Nephron (organoid): ENCODE measurements around the gene ELMO1.

ENCODE experiments used
- H3K27ac Mint-ChIP-seq, 3 experiments: 2 replicates each; pipeline ENCODE4 v1.8.0; 2020; ENCODE audit warnings: mixed read lengths in 3 of 3, mild to moderate bottlenecking in 2 of 3, moderate library complexity in 1 of 3
- H3K27me3 Mint-ChIP-seq: 2 replicates; pipeline ENCODE4 v1.8.0; 2021; ENCODE audit warnings: low read depth, mild to moderate bottlenecking, moderate library complexity, mixed read lengths
- H3K36me3 Mint-ChIP-seq: 2 replicates; pipeline ENCODE4 v1.8.0; 2020; ENCODE audit warnings: low read depth, mixed read lengths
- H3K4me1 Mint-ChIP-seq: 2 replicates; pipeline ENCODE4 v1.8.0; 2020; ENCODE audit warnings: mixed read lengths
- H3K4me3 Mint-ChIP-seq, 3 experiments: 2 replicates each; pipeline ENCODE4 v1.8.0; 2020; ENCODE audit warnings: mild to moderate bottlenecking in 3 of 3, mixed read lengths in 3 of 3, moderate library complexity in 2 of 3
- H3K9me3 Mint-ChIP-seq: 2 replicates; pipeline ENCODE4 v1.8.0; 2020; ENCODE audit warnings: mixed read lengths
- TF ChIP-seq, protein P1 (sequence below), 3 experiments: fragments of 200-600 bp; sonication (generic); IDR thresholded peaks; one replicate each; pipeline ENCODE4 v1.5.0; 2021; ENCODE audit warnings: antibody characterized with exemption in 3 of 3; ENCODE audit not compliant: unreplicated experiment in 3 of 3

ELMO1 gene

DNA sequence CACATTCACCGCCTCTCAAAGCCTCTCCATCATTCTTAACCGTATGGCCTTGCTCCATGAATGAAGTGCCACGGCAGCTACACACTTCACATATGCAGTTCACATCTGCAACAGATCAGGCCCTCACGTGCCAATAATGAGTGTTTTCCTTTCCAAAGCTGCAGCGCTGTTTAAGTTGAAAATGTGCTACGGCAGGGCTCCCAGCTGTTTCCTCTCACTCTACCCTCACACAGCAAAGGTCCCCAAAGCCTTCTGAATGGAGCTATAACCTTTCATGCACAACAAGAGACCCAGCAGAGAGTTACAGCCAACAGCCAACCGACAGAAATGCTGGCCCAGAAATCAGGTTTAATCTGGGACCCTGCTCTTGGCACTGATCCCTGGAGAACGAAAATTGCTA, 236.1 kb downstream of the ELMO1 start:
- TF ChIP-seq, protein P1, sequence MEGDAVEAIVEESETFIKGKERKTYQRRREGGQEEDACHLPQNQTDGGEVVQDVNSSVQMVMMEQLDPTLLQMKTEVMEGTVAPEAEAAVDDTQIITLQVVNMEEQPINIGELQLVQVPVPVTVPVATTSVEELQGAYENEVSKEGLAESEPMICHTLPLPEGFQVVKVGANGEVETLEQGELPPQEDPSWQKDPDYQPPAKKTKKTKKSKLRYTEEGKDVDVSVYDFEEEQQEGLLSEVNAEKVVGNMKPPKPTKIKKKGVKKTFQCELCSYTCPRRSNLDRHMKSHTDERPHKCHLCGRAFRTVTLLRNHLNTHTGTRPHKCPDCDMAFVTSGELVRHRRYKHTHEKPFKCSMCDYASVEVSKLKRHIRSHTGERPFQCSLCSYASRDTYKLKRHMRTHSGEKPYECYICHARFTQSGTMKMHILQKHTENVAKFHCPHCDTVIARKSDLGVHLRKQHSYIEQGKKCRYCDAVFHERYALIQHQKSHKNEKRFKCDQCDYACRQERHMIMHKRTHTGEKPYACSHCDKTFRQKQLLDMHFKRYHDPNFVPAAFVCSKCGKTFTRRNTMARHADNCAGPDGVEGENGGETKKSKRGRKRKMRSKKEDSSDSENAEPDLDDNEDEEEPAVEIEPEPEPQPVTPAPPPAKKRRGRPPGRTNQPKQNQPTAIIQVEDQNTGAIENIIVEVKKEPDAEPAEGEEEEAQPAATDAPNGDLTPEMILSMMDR (IDR thresholded peaks at IDR 0.05; ENCODE audit: unreplicated experiment in 3 of 3): no peak
- Mint-ChIP-seq H3K4me1 (peaks cover 69% of the 10 kb centered on the region), H3K4me3 (peak overlapping the region in 1 of 3 experiments; percentile 9), H3K27ac (peak overlapping the region; percentile 20 to 88 (median 85)), H3K36me3 (no peaks in the 10 kb centered on the region), H3K9me3 (no peaks in the 10 kb centered on the region), H3K27me3 (peaks cover 6% of the 10 kb centered on the region)

DNA sequence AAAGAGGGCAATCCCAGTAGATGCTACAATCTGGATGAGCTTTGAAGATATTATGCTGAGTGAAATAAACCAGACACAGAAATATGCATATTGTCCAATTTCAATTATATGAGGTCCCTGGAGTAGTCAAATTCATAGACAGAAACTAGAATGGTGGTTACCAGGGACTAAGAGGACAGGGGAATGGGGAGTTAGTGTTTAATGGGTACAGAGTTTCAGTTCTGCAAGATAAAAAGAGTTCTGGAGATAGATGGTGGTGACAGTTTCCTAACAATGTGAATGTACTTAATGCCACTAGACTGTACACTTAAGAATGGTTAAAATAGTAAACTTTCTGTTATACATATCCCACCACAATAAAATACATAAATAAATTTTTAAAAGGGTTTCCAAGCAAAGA, 236.6 kb downstream of the ELMO1 start:
- TF ChIP-seq, protein P1 (IDR thresholded peaks at IDR 0.05; ENCODE audit: unreplicated experiment in 3 of 3): no peak
- Mint-ChIP-seq H3K4me3 (no peak overlapping the region), H3K36me3 (no peaks in the 10 kb centered on the region), H3K27ac (peak overlapping the region in 2 of 3 experiments; percentile 85 to 91), H3K27me3 (peaks cover 6% of the 10 kb centered on the region), H3K9me3 (no peaks in the 10 kb centered on the region), H3K4me1 (peaks cover 64% of the 10 kb centered on the region)

DNA sequence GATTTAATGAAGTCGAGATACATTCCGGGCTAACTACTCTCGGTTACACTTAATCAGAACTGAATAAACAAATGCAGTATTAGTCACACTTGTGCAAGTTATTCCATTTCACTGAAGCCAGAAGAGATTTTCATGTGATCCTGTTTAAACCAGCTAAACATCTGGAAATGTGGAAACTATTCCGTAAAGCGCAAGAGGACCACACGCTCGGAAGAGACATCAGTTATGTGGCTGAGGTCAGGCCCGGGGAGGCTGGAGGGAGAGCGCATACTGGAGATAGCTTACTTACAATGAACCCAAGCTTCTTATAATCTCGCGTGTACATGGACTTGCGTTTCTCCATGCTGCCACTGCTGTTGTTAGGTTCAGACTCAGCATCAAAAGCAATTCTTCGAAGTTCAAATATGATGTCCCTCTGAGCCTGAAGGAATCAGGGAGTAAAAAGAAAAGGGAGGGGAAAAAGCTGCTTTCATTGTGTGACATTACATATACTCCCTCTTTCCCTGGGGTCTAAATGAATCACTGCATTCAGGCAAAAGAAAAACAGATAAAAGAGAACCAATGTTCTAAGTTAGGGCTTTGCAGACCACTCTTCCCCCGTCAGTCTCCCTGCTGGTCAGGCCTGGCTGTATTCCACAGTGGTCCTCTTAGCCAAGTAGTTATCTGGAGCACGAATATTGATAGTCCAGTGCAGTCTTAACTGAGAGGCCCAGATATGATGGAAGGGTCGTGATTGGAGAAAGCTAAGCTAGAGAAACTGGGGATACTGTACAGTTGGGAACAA, 237.4 kb downstream of the ELMO1 start:
- H3K9me3 Mint-ChIP-seq: no peaks in the 10 kb centered on the region
- H3K36me3 Mint-ChIP-seq: no peaks in the 10 kb centered on the region

DNA sequence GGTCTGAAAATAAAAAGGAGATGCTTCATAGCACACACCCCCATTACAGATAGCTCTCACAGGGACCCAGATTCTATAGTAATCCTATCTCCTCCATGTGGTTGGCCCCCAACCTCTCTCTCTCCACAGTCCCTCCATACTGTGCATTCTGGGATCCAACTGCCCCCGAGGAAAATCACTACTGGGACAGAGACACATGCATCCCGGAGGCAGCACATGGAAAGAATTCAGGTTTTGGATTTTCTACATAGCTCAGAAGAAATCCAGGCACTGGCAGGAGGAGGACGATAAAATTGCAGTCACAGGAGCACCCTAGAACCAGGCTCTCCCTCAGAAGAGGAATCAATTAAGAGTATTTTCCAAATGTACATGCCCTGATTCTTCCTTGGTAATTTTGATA, 239.5 kb downstream of the ELMO1 start:
- Mint-ChIP-seq H3K4me1 (peaks cover 47% of the 10 kb centered on the region), H3K4me3 (no peak overlapping the region), H3K9me3 (no peaks in the 10 kb centered on the region), H3K27me3 (no peaks in the 10 kb centered on the region), H3K36me3 (no peaks in the 10 kb centered on the region), H3K27ac (peak overlapping the region in 2 of 3 experiments; percentile 64 to 85)
- TF ChIP-seq, protein P1 (IDR thresholded peaks at IDR 0.05; ENCODE audit: unreplicated experiment in 3 of 3): no peak

More for the DNA sequence above, 237.4 kb downstream of the ELMO1 start:
- TF ChIP-seq, protein P1 (IDR thresholded peaks at IDR 0.05; ENCODE audit: unreplicated experiment in 3 of 3): no peak
- H3K27me3 Mint-ChIP-seq: peaks cover 6% of the 10 kb centered on the region
- peaks cover 56% of the 10 kb centered on the region for H3K4me1 Mint-ChIP-seq
- H3K27ac Mint-ChIP-seq: peak overlapping the region; percentile 19 to 91 (median 85)
- H3K4me3 Mint-ChIP-seq: peak overlapping the region in 2 of 3 experiments; percentile 35 to 36

DNA sequence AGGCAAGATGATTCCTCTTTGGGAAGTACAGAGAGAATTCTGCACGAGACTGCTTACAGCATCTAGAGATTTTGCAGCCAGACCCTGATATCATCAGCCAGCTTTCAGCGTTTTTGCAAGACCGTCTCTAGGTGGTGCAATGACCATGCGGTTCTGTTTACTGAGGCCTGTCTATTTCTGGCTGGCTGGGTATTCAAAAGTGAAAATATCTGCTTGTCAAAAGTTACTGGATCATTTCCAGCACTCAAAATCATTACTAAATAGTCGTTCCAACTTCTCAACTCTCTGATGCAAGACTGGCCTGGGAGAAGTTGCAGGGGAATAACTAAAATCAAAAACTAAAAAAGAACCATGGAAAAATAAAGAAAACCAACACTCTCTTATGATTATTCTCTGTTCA, 240.1 kb downstream of the ELMO1 start:
- Mint-ChIP-seq H3K27me3 (no peaks in the 10 kb centered on the region), H3K27ac (peak overlapping the region in 2 of 3 experiments; percentile 64 to 85), H3K36me3 (no peaks in the 10 kb centered on the region), H3K4me3 (no peak overlapping the region), H3K4me1 (peaks cover 47% of the 10 kb centered on the region), H3K9me3 (no peaks in the 10 kb centered on the region)
- TF ChIP-seq, protein P1 (IDR thresholded peaks at IDR 0.05; ENCODE audit: unreplicated experiment in 3 of 3): peak; percentile 64 to 68 (median 68)

DNA sequence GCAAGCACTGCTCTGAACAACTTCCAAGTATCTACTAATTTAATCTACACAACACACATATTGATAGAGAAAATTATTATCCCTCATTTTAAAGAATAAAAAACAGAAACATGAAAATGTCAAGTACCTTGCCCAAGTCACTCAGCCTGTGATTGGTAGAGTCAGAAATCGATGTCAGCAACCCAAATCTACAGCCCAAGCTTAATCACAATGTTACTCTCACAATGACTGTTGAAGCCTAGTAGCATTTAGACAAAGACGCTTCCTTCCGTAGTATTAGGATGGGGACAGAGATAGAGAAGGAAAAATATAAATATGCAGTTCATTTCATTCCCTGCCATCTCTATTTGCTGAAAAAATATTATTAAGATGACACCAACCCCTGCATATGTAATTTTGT, 242.5 kb downstream of the ELMO1 start:
- Mint-ChIP-seq H3K9me3 (no peaks in the 10 kb centered on the region), H3K36me3 (no peaks in the 10 kb centered on the region), H3K4me3 (no peak overlapping the region), H3K4me1 (peaks cover 32% of the 10 kb centered on the region), H3K27ac (no peak overlapping the region), H3K27me3 (no peaks in the 10 kb centered on the region)
- TF ChIP-seq, protein P1 (IDR thresholded peaks at IDR 0.05; ENCODE audit: unreplicated experiment in 3 of 3): no peak
